ENCODE data around the gene VDR.

- TF ChIP-seq, protein P1, sequence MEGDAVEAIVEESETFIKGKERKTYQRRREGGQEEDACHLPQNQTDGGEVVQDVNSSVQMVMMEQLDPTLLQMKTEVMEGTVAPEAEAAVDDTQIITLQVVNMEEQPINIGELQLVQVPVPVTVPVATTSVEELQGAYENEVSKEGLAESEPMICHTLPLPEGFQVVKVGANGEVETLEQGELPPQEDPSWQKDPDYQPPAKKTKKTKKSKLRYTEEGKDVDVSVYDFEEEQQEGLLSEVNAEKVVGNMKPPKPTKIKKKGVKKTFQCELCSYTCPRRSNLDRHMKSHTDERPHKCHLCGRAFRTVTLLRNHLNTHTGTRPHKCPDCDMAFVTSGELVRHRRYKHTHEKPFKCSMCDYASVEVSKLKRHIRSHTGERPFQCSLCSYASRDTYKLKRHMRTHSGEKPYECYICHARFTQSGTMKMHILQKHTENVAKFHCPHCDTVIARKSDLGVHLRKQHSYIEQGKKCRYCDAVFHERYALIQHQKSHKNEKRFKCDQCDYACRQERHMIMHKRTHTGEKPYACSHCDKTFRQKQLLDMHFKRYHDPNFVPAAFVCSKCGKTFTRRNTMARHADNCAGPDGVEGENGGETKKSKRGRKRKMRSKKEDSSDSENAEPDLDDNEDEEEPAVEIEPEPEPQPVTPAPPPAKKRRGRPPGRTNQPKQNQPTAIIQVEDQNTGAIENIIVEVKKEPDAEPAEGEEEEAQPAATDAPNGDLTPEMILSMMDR (IDR thresholded peaks at IDR 0.05): no peak
- TF ChIP-seq POLR2A (IDR thresholded peaks at IDR 0.05): no peak
Measured at GRCh38 chr12:47840571-47840970, 64.2 kb downstream of the VDR start.
